Pancreas (tissue), 10 donors: ENCODE measurements around the gene NFX1. TPM values are rescaled to one million over a fixed set of nuclear protein-coding genes. Genes with fewer than 3 reads are reported as not detected.
A peak's percentile ranks its signal among the peaks of the same experiment; 100 is the strongest.
"Not testable (repeated sequence)": the region's sequence is repeated elsewhere in the genome, so short reads cannot be mapped to it uniquely, and the experiment has no call there.

Source experiments
- ATAC-seq, 4 donors: fragments of 200-7000 bp; cut with Tn5 transposase; one replicate each; pipeline versions ENCODE4 v1.8.0 to v1.9.1; 2020; ENCODE audit warnings: mild to moderate bottlenecking in 4 of 4, moderate library complexity in 4 of 4
- DNase-seq, 6 donors: peaks; one replicate each; pipeline ENCODE4 v3.0.0-alpha.2; 2020
- FAIRE-seq: peaks from 2 replicates; lab custom pipeline; 2012; peaks lifted over from hg19 to GRCh38; lab: Jason Lieb, UNC
- H3K27ac ChIP-seq, 4 donors: fragments of 200-600 bp; sonication (generic); 1 replicate in 3 of 4; 2 replicates in 1 of 4; pipeline versions ENCODE4 v1.5.0 to v1.8.0; 2020
- H3K27me3 ChIP-seq, 4 donors: fragments of 200-600 bp; one replicate each; pipeline ENCODE4 v1.8.0; 2021
- H3K36me3 ChIP-seq, 3 donors: fragments of 200-600 bp; sonication (generic) in 1 of 3; one replicate each; pipeline versions ENCODE4 v1.5.0 to v1.8.0; 2020 to 2021
- H3K4me1 ChIP-seq, 3 donors: fragments of 200-600 bp; one replicate each; pipeline ENCODE4 v1.8.0; 2021
- H3K4me3 ChIP-seq, 4 donors: fragments of 200-600 bp; sonication (generic) in 2 of 4; one replicate each; pipeline versions ENCODE4 v1.5.0 to v1.8.0; 2020 to 2021
- H3K9me3 ChIP-seq, 4 donors: fragments of 200-600 bp; one replicate each; pipeline ENCODE4 v1.8.0; 2021
- CTCF ChIP-seq, 4 donors: fragments of 200-600 bp; sonication (generic) in 3 of 4; IDR thresholded peaks; one replicate each; pipeline versions ENCODE4 v1.5.0 to v1.8.0; 2021; ENCODE audit warnings: antibody characterized with exemption in 4 of 4
- WGBS, 2 donors: extraction: QIAGEN DNeasy Blood & Tissue Kit; methylation state at CpG; one replicate each; pipeline ENCODE4 v1.1.7; 2013; 5-methylcytosine and 5-hydroxymethylcytosine counted together
- intact Hi-C, 3 donors: fragments of 100-400 bp; cut with DNase I; formaldehyde crosslinking; loops; one replicate each; pipeline versions ENCODE4 v1.11.1 to v1.14.2; 2022
- polyA plus RNA-seq, 2 donors: library from polyadenylated mRNA; stranded (reverse); fragments of 200-250 nt; gene quantifications; one replicate each; pipeline ENCODE4 v1.2.3, GENCODE V29; 2013
- total RNA-seq, 6 donors: library from RNA; stranded (reverse); fragmentation: NEBNext Ultra II Directional in 4 of 6; extraction: Animal tissue kit (Norgen Biotek cat#: 25700) in 4 of 6; gene quantifications; one replicate each; pipeline versions ENCODE4 v1.2.1 to v1.2.4, GENCODE V29; 2021 to 2023
- donor health status: healthy with polysubstance abuse.
- donor health status: DM: no; HTN: no; CAD: no; lungs with moderate emphysema.
- donor health status: DM: no; HTN: no; CAD: no.
- donor health status: control.
- donor health status: control.
- donor health status: Bipolar disorder and iron deficiency.
- donor health status: DM: yes; HTN: yes; CAD: no.
- donor health status: DM: no; HTN: no; CAD: no.
- donor health status: DM: no; HTN: no; CAD: no.
- donor health status: DM: yes; HTN: yes; CAD: no.

The NFX1 gene
- total and polyA plus RNA-seq, 8 donors, result 8.2 to 19.2 (median 16.5) TPM

- ATAC-seq, result peak in 2 of 4 donors; percentile 4 to 11
- no peak for TF ChIP-seq CTCF (IDR thresholded peaks at IDR 0.05)
- Histone ChIP-seq H3K27me3 (no peaks in the 10 kb centered on the region), H3K27ac (peak overlapping the region; percentile 30 to 80 (median 66)), H3K4me1 (peaks cover 0 to 7% (median 6%) of the 10 kb centered on the region in 3 donors), H3K36me3 (peaks cover 0 to 23% (median 0%) of the 10 kb centered on the region in 3 donors), H3K9me3 (no peaks in the 10 kb centered on the region), H3K4me3 (no peak overlapping the region)
- WGBS, 2 donors, result 92 to 93% methylated on average over 5 of the region's 5 CpGs
- intact Hi-C loops, result no loop called here
- DNase-seq, result no peak
- FAIRE-seq, result no peak
Measured at GRCh38 chr9:33329979-33330378, 39.7 kb downstream of the NFX1 start.

- 85 to 88% methylated on average over 3 of the region's 3 CpGs for WGBS, 2 donors
Measured at GRCh38 chr9:33331377-33331891, 41.1 kb downstream of the NFX1 start.

GRCh38 chr9:33332011-33332410 lies 41.7 kb downstream of the NFX1 start:
- intact Hi-C loops, result no loop called here
- Histone ChIP-seq H3K9me3 (no peaks in the 10 kb centered on the region), H3K4me3 (no peak overlapping the region), H3K36me3 (peaks cover 0 to 26% (median 0%) of the 10 kb centered on the region in 3 donors), H3K27me3 (no peaks in the 10 kb centered on the region), H3K4me1 (peaks cover 0 to 7% (median 6%) of the 10 kb centered on the region in 3 donors), H3K27ac (no peak overlapping the region)
- 55 to 79% methylated on average over 2 of the region's 2 CpGs for WGBS, 2 donors
- TF ChIP-seq CTCF (IDR thresholded peaks at IDR 0.05), result no peak
- ATAC-seq (no peak), DNase-seq (no peak), FAIRE-seq (no peak)

More at GRCh38 chr9:33331377-33331891, 41.1 kb downstream of the NFX1 start:
- Histone ChIP-seq H3K4me3 (no peak overlapping the region), H3K36me3 (peaks cover 0 to 23% (median 0%) of the 10 kb centered on the region in 3 donors), H3K4me1 (peaks cover 0 to 7% (median 6%) of the 10 kb centered on the region in 3 donors), H3K27me3 (no peaks in the 10 kb centered on the region), H3K27ac (no peak overlapping the region), H3K9me3 (no peaks in the 10 kb centered on the region)
- ATAC-seq (no peak), FAIRE-seq (no peak), DNase-seq (no peak)
- intact Hi-C loops, result no loop called here
- TF ChIP-seq CTCF (IDR thresholded peaks at IDR 0.05), result no peak

- H3K4me3 ChIP-seq, intact Hi-C loops, H3K9me3 ChIP-seq, ATAC-seq, H3K27ac ChIP-seq, FAIRE-seq, H3K27me3 ChIP-seq, DNase-seq, H3K4me1 ChIP-seq: not testable (repeated sequence)
- peaks cover 0 to 32% (median 0%) of the 10 kb centered on the region in 3 donors for H3K36me3 ChIP-seq
- WGBS, 2 donors, result 96 to 98% methylated on average over 7 of the region's 7 CpGs
Measured at GRCh38 chr9:33332956-33333355, 42.6 kb downstream of the NFX1 start.

- H3K27ac ChIP-seq, result no peak overlapping the region
- H3K4me1 ChIP-seq, result no peaks in the 10 kb centered on the region
- no peaks in the 10 kb centered on the region for H3K27me3 ChIP-seq
- intact Hi-C loops, result no loop called here
- TF ChIP-seq CTCF (IDR thresholded peaks at IDR 0.05), result no peak
- no peak for DNase-seq
- peaks cover 8 to 74% (median 31%) of the 10 kb centered on the region in 3 donors for H3K36me3 ChIP-seq
- H3K9me3 ChIP-seq, result no peaks in the 10 kb centered on the region
- 98 to 100% methylated on average over 3 of the region's 3 CpGs for WGBS, 2 donors
- H3K4me3 ChIP-seq, result no peak overlapping the region
- no peak for FAIRE-seq
- ATAC-seq, result no peak
Measured at GRCh38 chr9:33340186-33340585, 49.9 kb downstream of the NFX1 start.
